Neural crest cell (in vitro differentiated cells): ENCODE results near the gene HSPA4L. TPM values are rescaled to one million over a fixed set of nuclear protein-coding genes. Genes with fewer than 3 reads are reported as not detected.

Source experiments
- DNase-seq: peaks from one replicate; pipeline ENCODE4 v3.0.0; 2021; ENCODE audit warnings: low read depth, mixed read lengths, low spot score
- H3K27ac Mint-ChIP-seq: one replicate; pipeline ENCODE4 v1.8.0; 2021; ENCODE audit warnings: mild to moderate bottlenecking, mixed read lengths; ENCODE audit not compliant: unreplicated experiment
- H3K27me3 Mint-ChIP-seq: 2 replicates; pipeline ENCODE4 v1.8.0; 2021; ENCODE audit warnings: low read depth, mild to moderate bottlenecking, mixed read lengths
- H3K36me3 Mint-ChIP-seq: 2 replicates; pipeline ENCODE4 v1.8.0; 2021; ENCODE audit warnings: low read depth, mild to moderate bottlenecking, mixed read lengths
- H3K4me1 Mint-ChIP-seq: 2 replicates; pipeline ENCODE4 v1.8.0; 2021; ENCODE audit warnings: mixed read lengths
- H3K4me3 Mint-ChIP-seq: one replicate; pipeline ENCODE4 v1.8.0; 2021; ENCODE audit warnings: mild to moderate bottlenecking, mixed read lengths
- H3K9me3 Mint-ChIP-seq: 2 replicates; pipeline ENCODE4 v1.8.0; 2021; ENCODE audit warnings: mixed read lengths
- total RNA-seq: library from RNA; stranded (reverse); gene quantifications from 2 replicates; pipeline ENCODE4 v1.2.1, GENCODE V29; 2021
- TF ChIP-seq, protein P1 (sequence below): fragments of 200-600 bp; sonication (generic); conservative IDR thresholded peaks from 2 replicates; pipeline ENCODE4 v1.5.0; 2021; ENCODE audit warnings: antibody characterized with exemption, mild to moderate bottlenecking

The HSPA4L gene
- total RNA-seq, 1 donor from 2014 or later = 7.7 TPM

DNA sequence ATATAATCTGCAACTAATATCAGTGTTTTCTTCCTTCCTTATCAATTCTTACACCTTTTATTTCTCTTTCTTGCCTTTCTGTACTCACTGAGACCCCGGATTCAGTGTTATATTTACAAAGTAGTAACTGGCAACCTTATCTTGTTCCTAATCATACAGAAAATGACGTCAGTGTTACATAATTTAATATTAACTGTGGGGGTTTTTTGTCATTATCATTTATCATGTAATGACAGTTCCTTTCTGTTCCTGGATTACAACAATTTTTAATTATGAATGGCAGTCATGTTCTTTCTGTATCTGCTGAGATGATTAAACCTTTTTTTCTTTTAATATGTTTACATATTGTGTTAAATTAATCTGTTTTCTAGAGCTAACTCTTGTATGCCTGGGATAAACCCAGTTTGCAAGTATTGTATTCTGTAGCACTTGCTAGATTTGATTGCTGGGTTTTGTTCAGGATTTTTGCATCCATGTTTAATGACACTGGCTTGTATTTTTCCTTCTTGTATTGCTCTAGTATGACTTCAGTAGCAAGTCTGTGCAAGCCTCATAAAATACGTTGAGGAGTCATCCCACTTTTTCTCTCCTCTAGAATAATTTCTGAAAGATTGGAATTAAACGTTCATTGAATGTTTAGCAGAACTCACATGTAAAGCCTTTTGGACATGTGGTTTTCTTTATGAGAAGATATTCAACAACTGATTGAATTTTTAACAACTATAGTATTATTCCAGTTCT, 10.4 kb upstream of the HSPA4L start:
- no peaks in the 10 kb centered on the region for H3K4me1 Mint-ChIP-seq
- H3K9me3 Mint-ChIP-seq = no peaks in the 10 kb centered on the region
- TF ChIP-seq, protein P1, sequence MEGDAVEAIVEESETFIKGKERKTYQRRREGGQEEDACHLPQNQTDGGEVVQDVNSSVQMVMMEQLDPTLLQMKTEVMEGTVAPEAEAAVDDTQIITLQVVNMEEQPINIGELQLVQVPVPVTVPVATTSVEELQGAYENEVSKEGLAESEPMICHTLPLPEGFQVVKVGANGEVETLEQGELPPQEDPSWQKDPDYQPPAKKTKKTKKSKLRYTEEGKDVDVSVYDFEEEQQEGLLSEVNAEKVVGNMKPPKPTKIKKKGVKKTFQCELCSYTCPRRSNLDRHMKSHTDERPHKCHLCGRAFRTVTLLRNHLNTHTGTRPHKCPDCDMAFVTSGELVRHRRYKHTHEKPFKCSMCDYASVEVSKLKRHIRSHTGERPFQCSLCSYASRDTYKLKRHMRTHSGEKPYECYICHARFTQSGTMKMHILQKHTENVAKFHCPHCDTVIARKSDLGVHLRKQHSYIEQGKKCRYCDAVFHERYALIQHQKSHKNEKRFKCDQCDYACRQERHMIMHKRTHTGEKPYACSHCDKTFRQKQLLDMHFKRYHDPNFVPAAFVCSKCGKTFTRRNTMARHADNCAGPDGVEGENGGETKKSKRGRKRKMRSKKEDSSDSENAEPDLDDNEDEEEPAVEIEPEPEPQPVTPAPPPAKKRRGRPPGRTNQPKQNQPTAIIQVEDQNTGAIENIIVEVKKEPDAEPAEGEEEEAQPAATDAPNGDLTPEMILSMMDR = no peak
- H3K27me3 Mint-ChIP-seq = no peaks in the 10 kb centered on the region
- no peak overlapping the region for H3K4me3 Mint-ChIP-seq
- H3K36me3 Mint-ChIP-seq = no peaks in the 10 kb centered on the region
- no peak overlapping the region for H3K27ac Mint-ChIP-seq
- no peak for DNase-seq

DNA sequence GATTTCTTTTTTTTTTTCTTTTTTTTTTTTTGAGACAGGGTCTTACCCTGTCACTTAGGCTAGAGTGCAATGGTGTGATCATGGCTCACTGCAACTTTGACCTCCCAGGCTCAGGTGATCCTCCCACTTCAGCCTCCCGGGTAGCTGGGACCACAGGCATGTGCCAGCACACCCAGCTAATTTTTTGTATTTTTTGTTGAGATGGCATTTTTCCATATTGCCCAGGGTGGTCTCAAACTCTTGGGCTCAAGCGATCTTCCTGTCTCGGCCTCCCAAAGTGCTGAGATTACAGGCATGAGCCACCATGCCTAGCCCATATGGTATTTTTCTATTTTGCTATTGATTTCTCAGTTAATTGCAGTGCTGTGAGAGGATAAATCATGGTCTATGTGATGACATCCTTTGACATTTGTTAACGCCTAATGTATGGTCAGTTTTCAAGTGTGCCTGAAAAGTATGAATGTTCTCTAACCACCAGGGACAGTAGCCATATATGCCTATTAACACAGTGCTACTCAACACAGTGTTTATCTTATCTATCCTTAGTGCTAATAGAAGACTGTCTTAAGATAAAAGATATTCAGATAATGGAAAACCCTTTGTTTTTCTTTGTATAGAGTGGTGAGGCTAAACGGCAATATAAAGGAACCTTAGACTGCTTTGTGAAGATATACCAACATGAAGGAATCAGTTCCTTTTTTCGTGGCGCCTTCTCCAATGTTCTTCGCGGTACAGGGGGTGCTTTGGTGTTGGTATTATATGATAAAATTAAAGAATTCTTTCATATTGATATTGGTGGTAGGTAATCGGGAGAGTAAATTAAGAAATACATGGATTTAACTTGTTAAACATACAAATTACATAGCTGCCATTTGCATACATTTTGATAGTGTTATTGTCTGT, 9.1 kb upstream of the HSPA4L start:
- no peaks in the 10 kb centered on the region for H3K36me3 Mint-ChIP-seq
- H3K9me3 Mint-ChIP-seq = no peaks in the 10 kb centered on the region
- no peaks in the 10 kb centered on the region for H3K4me1 Mint-ChIP-seq
- no peak for DNase-seq
- TF ChIP-seq, protein P1 = no peak
- H3K27ac Mint-ChIP-seq = no peak overlapping the region
- no peaks in the 10 kb centered on the region for H3K27me3 Mint-ChIP-seq
- H3K4me3 Mint-ChIP-seq = no peak overlapping the region

DNA sequence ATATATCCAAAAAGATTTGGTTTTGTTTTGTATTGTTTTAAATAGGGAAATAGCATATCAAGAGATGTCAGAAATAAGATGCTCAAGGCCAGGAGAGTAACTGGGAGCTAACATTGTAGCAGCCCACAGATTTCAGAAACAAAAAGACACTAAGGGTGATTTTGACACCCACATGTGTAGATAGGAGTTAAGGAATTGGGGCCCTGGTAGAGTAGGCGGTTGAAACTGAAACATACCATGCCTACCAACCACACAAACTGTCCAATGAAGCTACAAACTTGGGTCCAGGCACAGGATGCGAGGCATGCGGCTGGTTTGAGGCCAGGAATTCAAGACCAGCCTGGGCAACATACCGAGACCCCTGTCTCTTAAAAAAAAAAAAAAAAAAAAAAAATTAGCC, 6.3 kb upstream of the HSPA4L start:
- Mint-ChIP-seq H3K4me1 (no peaks in the 10 kb centered on the region), H3K9me3 (no peaks in the 10 kb centered on the region), H3K36me3 (no peaks in the 10 kb centered on the region), H3K27me3 (peaks cover 4% of the 10 kb centered on the region), H3K4me3 (no peak overlapping the region), H3K27ac (no peak overlapping the region)
- DNase-seq = no peak
- TF ChIP-seq, protein P1 = no peak

DNA sequence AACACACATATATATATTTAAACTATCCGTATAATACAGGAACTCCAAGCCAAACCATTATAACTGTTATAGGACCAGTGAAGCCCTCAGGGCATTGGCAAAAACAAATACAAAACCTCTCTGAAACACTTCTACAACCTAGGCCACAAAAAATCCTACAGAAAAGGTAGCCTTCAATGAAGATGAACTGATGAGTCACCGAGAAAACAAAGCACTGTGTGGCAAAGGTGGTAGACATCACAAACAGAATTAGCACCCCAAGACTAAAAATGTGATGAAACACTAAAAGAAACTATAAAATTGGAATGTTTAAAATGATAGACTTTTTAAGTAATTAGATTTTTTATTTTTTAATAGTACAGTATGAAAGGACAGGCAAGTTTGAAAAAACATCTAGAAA, 5.5 kb upstream of the HSPA4L start:
- Mint-ChIP-seq H3K9me3 (no peaks in the 10 kb centered on the region), H3K4me1 (no peaks in the 10 kb centered on the region), H3K36me3 (no peaks in the 10 kb centered on the region), H3K27me3 (peaks cover 9% of the 10 kb centered on the region), H3K27ac (no peak overlapping the region), H3K4me3 (no peak overlapping the region)
- DNase-seq = no peak
- TF ChIP-seq, protein P1 = no peak

- Mint-ChIP-seq H3K4me3 (no peak overlapping the region), H3K36me3 (no peaks in the 10 kb centered on the region), H3K9me3 (no peaks in the 10 kb centered on the region), H3K27me3 (peaks cover 13% of the 10 kb centered on the region), H3K27ac (no peak overlapping the region), H3K4me1 (peaks cover 1% of the 10 kb centered on the region)
- no peak for DNase-seq
- TF ChIP-seq, protein P1 = no peak
These were observed 4.6 kb upstream of the HSPA4L start for GRCh38 chr4:127777487-127777886.
